Measurements from ENCODE around the gene WWOX. TPM values are rescaled to one million over a fixed set of nuclear protein-coding genes. Genes with fewer than 3 reads are reported as not detected.

Gene WWOX
- total and polyA plus RNA-seq, 2 donors (not counting 1 experiment from before 2014, with no cell fraction given): 10.5 to 42.3 TPM

DNA sequence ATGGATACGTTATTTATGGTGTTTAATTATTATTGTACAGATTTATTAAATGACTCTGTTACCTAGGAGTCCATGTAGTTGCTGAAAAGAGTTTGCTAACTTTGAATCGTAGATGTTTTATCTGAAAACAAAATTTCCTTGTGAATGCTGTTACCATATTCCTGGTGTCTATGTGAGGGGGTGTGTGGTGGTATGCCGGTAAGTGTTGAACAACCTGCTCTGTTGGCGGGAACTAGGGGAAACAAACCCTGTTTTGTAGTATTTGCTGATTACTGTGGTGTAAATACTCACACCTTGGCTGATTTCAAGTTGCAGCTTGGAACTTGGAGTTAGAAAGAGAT, 386.4 kb downstream of the WWOX start:
- H3K9me3 ChIP-seq (ENCODE audit: control extremely low read depth in 1 of 3, control insufficient read depth in 2 of 3, insufficient read depth in 1 of 3, low read length in 2 of 3): no peaks in the 10 kb centered on the region
- no peak for DNase-seq
- intact Hi-C loops (cut with micrococcal nuclease): no loop called here
- WGBS (ENCODE audit: insufficient coverage): 100% methylated on average over 3 of the region's 4 CpGs
- no peaks in the 10 kb centered on the region for H3K27me3 ChIP-seq (replicated peaks in 1 of 4; ENCODE audit: control extremely low read depth in 1 of 4, control insufficient read depth in 3 of 4, insufficient read depth in 4 of 4, low read length in 3 of 4)
- H3K36me3 ChIP-seq (replicated peaks in 1 of 2; ENCODE audit: control extremely low read depth in 1 of 2, control insufficient read depth in 1 of 2, extremely low read depth in 1 of 2, insufficient read depth in 2 of 2, low read length in 1 of 2): no peaks in the 10 kb centered on the region
- H3K9me3 Mint-ChIP-seq (ENCODE audit: insufficient read depth): no peaks in the 10 kb centered on the region
- H3K4me3 ChIP-seq (ENCODE audit: control extremely low read depth in 1 of 5, extremely low read depth in 1 of 5, insufficient read depth in 1 of 5, low read depth in 2 of 5, low read length in 4 of 5): no peak overlapping the region
- H3K27ac ChIP-seq (ENCODE audit: low read length in 2 of 2): no peak overlapping the region
- no peak overlapping the region for H3K4me3 Mint-ChIP-seq
- no peaks in the 10 kb centered on the region for H3K4me1 ChIP-seq (ENCODE audit: control insufficient read depth in 2 of 2, insufficient read depth in 2 of 2, low read length in 2 of 2)
- ChIA-PET POLR2A (no interaction called here), CTCF (no interaction called here)
- no peaks in the 10 kb centered on the region for H3K79me2 ChIP-seq (ENCODE audit: control insufficient read depth, insufficient read depth, low read length)
- H4K20me1 ChIP-seq (ENCODE audit: control insufficient read depth, insufficient read depth, low read length, poor library complexity, severe bottlenecking): no peaks in the 10 kb centered on the region
- no peak overlapping the region for H3K9ac ChIP-seq (ENCODE audit: low read length)
- no peaks in the 10 kb centered on the region for H3K27me3 Mint-ChIP-seq
- no peaks in the 10 kb centered on the region for H3K4me1 Mint-ChIP-seq
- H3K27ac Mint-ChIP-seq: no peak overlapping the region
- H3K4me2 ChIP-seq (replicated peaks; ENCODE audit: low read depth, low read length, poor library complexity, severe bottlenecking): no peak overlapping the region
- ATAC-seq (ENCODE audit: low read depth): no peak
- no peak for TF ChIP-seq EZH2 (IDR thresholded peaks at IDR 0.05; ENCODE audit: borderline replicate concordance, insufficient read depth, low read depth, low read length, poor library complexity, severe bottlenecking)
- TF ChIP-seq, protein P1, sequence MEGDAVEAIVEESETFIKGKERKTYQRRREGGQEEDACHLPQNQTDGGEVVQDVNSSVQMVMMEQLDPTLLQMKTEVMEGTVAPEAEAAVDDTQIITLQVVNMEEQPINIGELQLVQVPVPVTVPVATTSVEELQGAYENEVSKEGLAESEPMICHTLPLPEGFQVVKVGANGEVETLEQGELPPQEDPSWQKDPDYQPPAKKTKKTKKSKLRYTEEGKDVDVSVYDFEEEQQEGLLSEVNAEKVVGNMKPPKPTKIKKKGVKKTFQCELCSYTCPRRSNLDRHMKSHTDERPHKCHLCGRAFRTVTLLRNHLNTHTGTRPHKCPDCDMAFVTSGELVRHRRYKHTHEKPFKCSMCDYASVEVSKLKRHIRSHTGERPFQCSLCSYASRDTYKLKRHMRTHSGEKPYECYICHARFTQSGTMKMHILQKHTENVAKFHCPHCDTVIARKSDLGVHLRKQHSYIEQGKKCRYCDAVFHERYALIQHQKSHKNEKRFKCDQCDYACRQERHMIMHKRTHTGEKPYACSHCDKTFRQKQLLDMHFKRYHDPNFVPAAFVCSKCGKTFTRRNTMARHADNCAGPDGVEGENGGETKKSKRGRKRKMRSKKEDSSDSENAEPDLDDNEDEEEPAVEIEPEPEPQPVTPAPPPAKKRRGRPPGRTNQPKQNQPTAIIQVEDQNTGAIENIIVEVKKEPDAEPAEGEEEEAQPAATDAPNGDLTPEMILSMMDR (IDR thresholded peaks at IDR 0.05): no peak
- H2AFZ ChIP-seq (ENCODE audit: insufficient read depth, low read depth, low read length, poor library complexity, severe bottlenecking): no peak overlapping the region

DNA sequence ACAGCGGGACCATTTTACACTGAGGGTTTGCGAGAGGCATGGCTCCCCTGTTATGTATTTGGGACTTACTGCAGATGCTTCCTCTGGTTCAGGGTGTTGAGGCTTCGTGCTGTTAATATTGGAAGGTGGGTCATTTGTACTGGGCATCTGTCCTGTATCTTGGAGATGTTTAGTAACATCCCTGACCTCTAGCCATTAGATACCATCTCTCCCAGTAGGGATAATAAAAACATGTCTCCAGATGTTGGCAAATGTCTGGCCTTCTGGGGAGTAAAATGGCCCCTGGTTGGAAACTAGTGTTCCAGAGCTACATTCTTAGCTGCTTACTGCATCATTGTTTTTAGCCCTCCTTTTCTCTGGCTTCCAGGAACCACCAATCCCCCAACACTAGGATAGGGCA, 388.0 kb downstream of the WWOX start:
- H3K4me3 ChIP-seq (ENCODE audit: control extremely low read depth in 1 of 5, extremely low read depth in 1 of 5, insufficient read depth in 1 of 5, low read depth in 2 of 5, low read length in 4 of 5): no peak overlapping the region
- CTCF ChIA-PET: no interaction called here
- H3K79me2 ChIP-seq (ENCODE audit: control insufficient read depth, insufficient read depth, low read length): no peaks in the 10 kb centered on the region
- no peak overlapping the region for H3K9ac ChIP-seq (ENCODE audit: low read length)
- DNase-seq (no peak), ATAC-seq (ENCODE audit: low read depth) (no peak)
- POLR2A ChIA-PET: no interaction called here
- no peaks in the 10 kb centered on the region for H4K20me1 ChIP-seq (ENCODE audit: control insufficient read depth, insufficient read depth, low read length, poor library complexity, severe bottlenecking)
- H3K27ac ChIP-seq (ENCODE audit: low read length in 2 of 2): no peak overlapping the region
- Mint-ChIP-seq H3K4me3 (no peak overlapping the region), H3K27ac (no peak overlapping the region), H3K27me3 (no peaks in the 10 kb centered on the region), H3K4me1 (no peaks in the 10 kb centered on the region), H3K9me3 (ENCODE audit: insufficient read depth) (no peaks in the 10 kb centered on the region)
- TF ChIP-seq, protein P1 (IDR thresholded peaks at IDR 0.05): no peak
- no peak for TF ChIP-seq EZH2 (IDR thresholded peaks at IDR 0.05; ENCODE audit: borderline replicate concordance, insufficient read depth, low read depth, low read length, poor library complexity, severe bottlenecking)
- no peak overlapping the region for H3K4me2 ChIP-seq (replicated peaks; ENCODE audit: low read depth, low read length, poor library complexity, severe bottlenecking)
- intact Hi-C loops (cut with micrococcal nuclease): no loop called here
- H3K9me3 ChIP-seq (ENCODE audit: control extremely low read depth in 1 of 3, control insufficient read depth in 2 of 3, insufficient read depth in 1 of 3, low read length in 2 of 3): no peaks in the 10 kb centered on the region
- no peaks in the 10 kb centered on the region for H3K4me1 ChIP-seq (ENCODE audit: control insufficient read depth in 2 of 2, insufficient read depth in 2 of 2, low read length in 2 of 2)
- no peaks in the 10 kb centered on the region for H3K36me3 ChIP-seq (replicated peaks in 1 of 2; ENCODE audit: control extremely low read depth in 1 of 2, control insufficient read depth in 1 of 2, extremely low read depth in 1 of 2, insufficient read depth in 2 of 2, low read length in 1 of 2)
- whole genome bisulfite sequencing (ENCODE audit: insufficient coverage): 95% methylated on average over 2 of the region's 3 CpGs
- no peak overlapping the region for H2AFZ ChIP-seq (ENCODE audit: insufficient read depth, low read depth, low read length, poor library complexity, severe bottlenecking)
- no peaks in the 10 kb centered on the region for H3K27me3 ChIP-seq (replicated peaks in 1 of 4; ENCODE audit: control extremely low read depth in 1 of 4, control insufficient read depth in 3 of 4, insufficient read depth in 4 of 4, low read length in 3 of 4)
